Esophagus muscularis mucosa (tissue), 4 donors: Measurements from ENCODE around the gene TEAD1. TPM values are rescaled to one million over a fixed set of nuclear protein-coding genes. Genes with fewer than 3 reads are reported as not detected.

ENCODE experiments used
- DNase-seq: peaks from one replicate; pipeline ENCODE4 v3.0.0-alpha.2; 2017; ENCODE audit errors: extremely low spot score
- H3K27ac ChIP-seq, 4 donors: fragments of 200-600 bp; sonication (generic); replicated peaks in 1 of 4; 1 replicate in 3 of 4; 2 replicates in 1 of 4; pipeline ENCODE4 v1.5.1; 2016 to 2019; ENCODE audit warnings: mild to moderate bottlenecking in 1 of 4
- H3K27me3 ChIP-seq, 4 donors: fragments of 200-600 bp; sonication (generic); one replicate each; pipeline versions ENCODE4 v1.5.1 to v1.6.0; 2016 to 2019
- H3K36me3 ChIP-seq, 4 donors: fragments of 200-600 bp; sonication (generic); one replicate each; pipeline ENCODE4 v1.5.1; 2016 to 2019
- H3K4me1 ChIP-seq, 4 donors: fragments of 200-600 bp; sonication (generic); one replicate each; pipeline ENCODE4 v1.5.1; 2016 to 2019
- H3K4me3 ChIP-seq, 4 donors: fragments of 200-600 bp; sonication (generic); 1 replicate in 2 of 4; 2 replicates in 2 of 4; pipeline ENCODE4 v1.5.1; 2016 to 2019; ENCODE audit warnings: mild to moderate bottlenecking in 4 of 4, moderate library complexity in 1 of 4
- H3K9me3 ChIP-seq, 4 donors: fragments of 200-600 bp; sonication (generic); 1 replicate in 3 of 4; 2 replicates in 1 of 4; pipeline ENCODE4 v1.5.1; 2016 to 2019
- EP300 ChIP-seq: sonication (generic); formaldehyde crosslinking; IDR thresholded peaks from one replicate; pipeline ENCODE4 v1.6.1; 2017; ENCODE audit warnings: antibody characterized with exemption
- POLR2A ChIP-seq: fragments of 450-650 bp; IDR thresholded peaks from one replicate; pipeline ENCODE4 v1.6.1; 2017; ENCODE audit warnings: antibody characterized with exemption, moderate library complexity, mild to moderate bottlenecking, low read depth
- POLR2AphosphoS5 ChIP-seq, 2 donors: sonication (generic); formaldehyde crosslinking; IDR thresholded peaks; one replicate each; pipeline ENCODE4 v1.6.1; 2017; ENCODE audit warnings: antibody characterized with exemption in 2 of 2
- WGBS: methylation state at CpG from one replicate; pipeline ENCODE4 v1.1.5; 2018; 5-methylcytosine and 5-hydroxymethylcytosine counted together
- intact Hi-C: fragments of 100-400 bp; cut with DNase I; formaldehyde crosslinking; loops from one replicate; pipeline ENCODE4 v1.15.1; 2023
- total RNA-seq, 4 donors: library from RNA; depleted of rRNA; stranded (reverse); fragments of >200 nt; gene quantifications; one replicate each; pipeline versions ENCODE4 v1.1.0 to v1.2.1, GENCODE V29; 2016
- TF ChIP-seq, protein P1 (sequence below), 3 experiments: fragments of 200-600 bp in 2 of 3; fragments of 450-650 bp in 1 of 3; sonication (generic) in 2 of 3; IDR thresholded peaks; one replicate each; pipeline ENCODE4 v1.5.1; 2017 to 2019; ENCODE audit warnings: antibody characterized with exemption in 3 of 3, mild to moderate bottlenecking in 2 of 3, moderate library complexity in 1 of 3

The TEAD1 gene
- total RNA-seq, 4 donors from 2014 or later, result 147 to 307 (median 232) TPM

DNA sequence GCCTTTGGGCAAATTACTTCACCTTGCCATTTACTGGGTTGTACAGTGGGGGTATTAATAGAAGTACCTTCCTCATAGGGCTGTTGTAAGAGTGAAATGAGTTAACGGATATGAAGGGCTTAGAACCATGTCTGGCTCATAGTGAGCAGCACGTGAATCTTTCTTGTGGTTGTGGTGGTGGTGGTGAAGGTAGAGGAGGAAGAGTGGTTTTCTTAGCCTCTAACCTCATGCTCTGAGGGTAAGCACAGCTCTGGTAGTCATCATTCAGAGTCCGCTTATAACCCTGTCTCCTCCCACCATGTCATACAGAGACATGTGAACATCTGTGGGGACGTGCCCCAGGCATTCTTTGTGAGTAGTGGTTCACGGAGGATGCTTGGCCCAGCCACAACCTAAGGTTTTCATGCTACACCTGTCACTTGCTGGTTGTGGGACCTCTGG is 43.6 kb downstream of the TEAD1 start:
- WGBS, result 83% methylated on average over 5 of the region's 5 CpGs
- Histone ChIP-seq H3K27me3 (no peaks in the 10 kb centered on the region), H3K36me3 (no peaks in the 10 kb centered on the region), H3K4me3 (no peak overlapping the region), H3K27ac (no peak overlapping the region), H3K4me1 (peaks cover 28 to 69% (median 29%) of the 10 kb centered on the region in 4 donors), H3K9me3 (no peaks in the 10 kb centered on the region)
- intact Hi-C loops, result no loop called here
- DNase-seq, result no peak
- TF ChIP-seq, protein P1, sequence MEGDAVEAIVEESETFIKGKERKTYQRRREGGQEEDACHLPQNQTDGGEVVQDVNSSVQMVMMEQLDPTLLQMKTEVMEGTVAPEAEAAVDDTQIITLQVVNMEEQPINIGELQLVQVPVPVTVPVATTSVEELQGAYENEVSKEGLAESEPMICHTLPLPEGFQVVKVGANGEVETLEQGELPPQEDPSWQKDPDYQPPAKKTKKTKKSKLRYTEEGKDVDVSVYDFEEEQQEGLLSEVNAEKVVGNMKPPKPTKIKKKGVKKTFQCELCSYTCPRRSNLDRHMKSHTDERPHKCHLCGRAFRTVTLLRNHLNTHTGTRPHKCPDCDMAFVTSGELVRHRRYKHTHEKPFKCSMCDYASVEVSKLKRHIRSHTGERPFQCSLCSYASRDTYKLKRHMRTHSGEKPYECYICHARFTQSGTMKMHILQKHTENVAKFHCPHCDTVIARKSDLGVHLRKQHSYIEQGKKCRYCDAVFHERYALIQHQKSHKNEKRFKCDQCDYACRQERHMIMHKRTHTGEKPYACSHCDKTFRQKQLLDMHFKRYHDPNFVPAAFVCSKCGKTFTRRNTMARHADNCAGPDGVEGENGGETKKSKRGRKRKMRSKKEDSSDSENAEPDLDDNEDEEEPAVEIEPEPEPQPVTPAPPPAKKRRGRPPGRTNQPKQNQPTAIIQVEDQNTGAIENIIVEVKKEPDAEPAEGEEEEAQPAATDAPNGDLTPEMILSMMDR (IDR thresholded peaks at IDR 0.05), result no peak
- TF ChIP-seq EP300 (no peak), POLR2AphosphoS5 (IDR thresholded peaks at IDR 0.05) (no peak), POLR2A (no peak)

DNA sequence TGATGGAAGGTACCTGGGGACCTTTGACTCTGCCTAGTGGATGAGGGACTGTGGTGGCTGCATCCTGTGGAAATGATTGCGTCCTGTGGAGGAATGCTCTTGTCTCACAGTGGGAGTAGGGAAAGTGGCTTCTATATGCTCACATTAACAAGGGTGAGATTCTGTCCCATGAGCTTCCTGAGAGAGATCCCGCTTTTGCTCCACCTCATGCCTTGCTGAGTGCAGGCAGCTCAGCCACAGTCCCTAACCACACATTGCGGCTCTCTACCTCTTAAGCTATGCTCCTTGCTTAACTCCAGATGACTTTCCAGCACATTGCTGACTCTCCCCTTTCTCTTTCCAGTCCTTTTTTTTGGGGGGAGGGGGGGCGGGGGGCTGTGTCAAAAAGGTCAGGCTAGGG is 45.0 kb downstream of the TEAD1 start:
- Histone ChIP-seq H3K4me3 (no peak overlapping the region), H3K36me3 (no peaks in the 10 kb centered on the region), H3K27ac (no peak overlapping the region), H3K9me3 (no peaks in the 10 kb centered on the region), H3K27me3 (no peaks in the 10 kb centered on the region), H3K4me1 (peaks cover 36 to 72% (median 42%) of the 10 kb centered on the region in 4 donors)
- TF ChIP-seq, protein P1 (IDR thresholded peaks at IDR 0.05), result no peak
- TF ChIP-seq POLR2AphosphoS5 (IDR thresholded peaks at IDR 0.05), result no peak
- no peak for TF ChIP-seq POLR2A
- no peak for TF ChIP-seq EP300
- no peak for DNase-seq
- 75% methylated on average over 3 of the region's 4 CpGs for WGBS
- intact Hi-C loops, result no loop called here

DNA sequence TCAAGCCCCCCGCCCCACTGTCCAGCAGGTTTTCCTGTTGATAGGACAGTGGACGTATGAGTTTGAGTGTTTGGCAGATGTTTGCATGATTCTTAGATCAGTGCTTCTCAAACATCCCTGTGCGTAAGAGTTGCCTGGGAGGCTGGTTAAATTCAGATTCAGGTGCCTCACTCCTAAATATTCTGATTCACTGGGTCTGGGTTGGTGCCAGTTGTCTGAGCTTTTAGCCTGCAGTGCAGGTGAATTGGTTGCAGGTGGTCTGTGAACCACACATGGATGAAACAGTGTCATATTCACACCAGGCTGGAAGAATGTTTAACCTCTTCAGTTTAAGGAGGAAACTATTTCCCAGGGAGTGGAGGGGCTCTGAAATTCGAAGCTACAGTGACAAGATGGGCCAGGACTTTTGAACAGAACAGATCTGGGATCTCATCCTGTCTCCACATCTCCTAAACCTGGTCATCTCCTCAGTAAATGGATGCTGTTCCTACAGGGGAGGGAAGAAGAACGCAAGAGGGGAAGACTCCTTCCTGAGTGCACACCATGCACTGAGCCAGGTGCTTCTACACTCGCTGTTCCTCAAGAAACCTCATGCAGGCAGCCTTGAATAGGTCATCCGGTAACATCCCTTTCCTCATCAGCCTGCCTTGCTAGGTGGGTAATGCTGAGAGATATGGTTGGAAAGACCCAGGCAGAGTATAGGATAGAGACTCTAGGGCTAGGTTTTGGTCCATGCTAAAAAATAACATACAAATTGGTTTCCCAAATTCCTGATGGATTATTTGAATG is 47.8 kb downstream of the TEAD1 start:
- WGBS, result 82% methylated on average over 7 of the region's 7 CpGs
- intact Hi-C loops, result no loop called here
- no peak overlapping the region for H3K4me3 ChIP-seq
- no peaks in the 10 kb centered on the region for H3K36me3 ChIP-seq
- no peaks in the 10 kb centered on the region for H3K9me3 ChIP-seq
- H3K27me3 ChIP-seq, result no peaks in the 10 kb centered on the region
- no peak for TF ChIP-seq POLR2AphosphoS5 (IDR thresholded peaks at IDR 0.05)
- TF ChIP-seq, protein P1 (IDR thresholded peaks at IDR 0.05), result no peak
- no peak for TF ChIP-seq EP300
- TF ChIP-seq POLR2A, result no peak
- no peak for DNase-seq
- no peak overlapping the region for H3K27ac ChIP-seq
- H3K4me1 ChIP-seq, result peaks cover 31 to 67% (median 42%) of the 10 kb centered on the region in 4 donors

DNA sequence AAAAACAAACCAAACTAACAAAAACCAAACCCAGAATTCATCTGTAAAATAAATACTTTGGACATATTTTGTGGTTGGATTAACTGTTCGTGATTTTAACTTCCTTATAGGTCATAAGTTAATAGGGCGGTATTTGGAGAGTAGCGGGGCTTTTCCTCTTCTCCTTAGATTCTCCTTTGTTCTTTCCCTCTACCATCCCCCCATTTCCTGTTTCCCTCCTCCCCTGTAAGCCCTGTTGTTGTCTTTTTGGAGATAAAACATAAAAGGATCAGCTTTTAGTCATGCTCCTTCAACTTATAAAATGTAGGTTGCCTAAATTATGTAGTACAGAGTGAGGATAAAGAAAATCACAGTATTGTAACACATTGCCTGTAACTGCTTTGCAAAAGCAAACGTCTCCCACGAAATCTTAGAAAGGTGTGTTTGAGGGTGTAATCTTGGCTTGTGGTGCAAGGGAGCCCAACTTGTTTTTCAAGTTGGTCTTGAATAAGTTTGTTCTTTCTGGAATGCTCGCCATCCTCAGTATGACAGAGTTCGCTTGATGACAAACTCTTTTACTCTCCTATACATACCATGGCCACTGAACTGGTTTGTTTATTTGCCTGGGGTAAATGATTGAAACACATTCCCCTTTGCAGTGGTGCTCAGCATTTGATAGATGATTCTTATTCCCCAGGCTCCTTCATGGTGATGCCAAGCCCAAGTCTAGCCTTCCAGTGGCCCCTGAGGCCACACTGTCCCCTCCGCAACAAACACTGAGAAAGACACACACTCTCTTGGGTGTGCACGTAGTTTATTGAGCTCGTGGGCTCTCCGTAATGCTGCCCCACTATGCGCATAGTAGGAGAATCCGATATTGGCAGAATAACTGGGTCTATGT is 49.4 kb downstream of the TEAD1 start:
- no peak overlapping the region for H3K4me3 ChIP-seq
- WGBS, result 79% methylated on average over 13 of the region's 13 CpGs
- DNase-seq, result no peak
- H3K36me3 ChIP-seq, result no peaks in the 10 kb centered on the region
- H3K4me1 ChIP-seq, result peaks cover 45 to 71% (median 58%) of the 10 kb centered on the region in 4 donors
- no peaks in the 10 kb centered on the region for H3K9me3 ChIP-seq
- TF ChIP-seq POLR2AphosphoS5 (IDR thresholded peaks at IDR 0.05) (no peak), POLR2A (no peak), EP300 (no peak)
- TF ChIP-seq, protein P1 (IDR thresholded peaks at IDR 0.05), result no peak
- intact Hi-C loops, result no loop called here
- peak overlapping the region in 2 of 4 donors; percentile 0 to 23 for H3K27ac ChIP-seq
- H3K27me3 ChIP-seq, result no peaks in the 10 kb centered on the region
